HPDE6-E6E7 (cell line): Measurements from ENCODE around the gene SFMBT2.

Source experiments
- DNase-seq: peaks from one replicate; pipeline ENCODE4 v3.0.0; 2011; ENCODE audit warnings: missing footprints; ENCODE audit errors: extremely low spot score

The SFMBT2 gene

GRCh38 chr10:7410862-7411670, at the start of gene SFMBT2:
Gene SFMBT2 (minus strand): TSS chr10:7411034. CDS start chr10:7381898, 29,136 bp downstream.
- DNase-seq = peak; percentile 4

GRCh38 chr10:7460006-7460405, 49.2 kb upstream of the SFMBT2 start:
- no peak for DNase-seq

GRCh38 chr10:7458556-7458955, 47.7 kb upstream of the SFMBT2 start:
- no peak for DNase-seq

- no peak for DNase-seq
Observed at GRCh38 chr10:7457478-7458316, 46.9 kb upstream of the SFMBT2 start.

GRCh38 chr10:7449063-7449695, 38.3 kb upstream of the SFMBT2 start:
- DNase-seq = no peak

GRCh38 chr10:7445474-7446185, 34.8 kb upstream of the SFMBT2 start:
- no peak for DNase-seq

GRCh38 chr10:7444551-7445121, 33.8 kb upstream of the SFMBT2 start:
- no peak for DNase-seq

GRCh38 chr10:7443036-7443435, 32.2 kb upstream of the SFMBT2 start:
- DNase-seq = no peak

- no peak for DNase-seq
Observed at GRCh38 chr10:7441403-7442147, 30.7 kb upstream of the SFMBT2 start.

GRCh38 chr10:7439696-7440095, 28.9 kb upstream of the SFMBT2 start:
- DNase-seq = no peak

GRCh38 chr10:7438196-7438986, 27.6 kb upstream of the SFMBT2 start:
- no peak for DNase-seq

- no peak for DNase-seq
Observed at GRCh38 chr10:7436490-7437100, 25.8 kb upstream of the SFMBT2 start.

GRCh38 chr10:7435674-7436073, 24.8 kb upstream of the SFMBT2 start:
- DNase-seq = no peak

- DNase-seq = no peak
Observed at GRCh38 chr10:7434378-7434777, 23.5 kb upstream of the SFMBT2 start.

GRCh38 chr10:7433861-7434260, 23.0 kb upstream of the SFMBT2 start:
- DNase-seq = no peak

GRCh38 chr10:7432884-7433726, 22.3 kb upstream of the SFMBT2 start:
- DNase-seq = no peak

- DNase-seq = no peak
Observed at GRCh38 chr10:7428673-7429350, 18.0 kb upstream of the SFMBT2 start.

- DNase-seq = no peak
Observed at GRCh38 chr10:7426349-7426748, 15.5 kb upstream of the SFMBT2 start.
